Spleen (tissue), 11 donors: ENCODE data around the gene TCP10L. TPM values are rescaled to one million over a fixed set of nuclear protein-coding genes. Genes with fewer than 3 reads are reported as not detected.
"Not testable (repeated sequence)": the region's sequence is repeated elsewhere in the genome, so short reads cannot be mapped to it uniquely, and the experiment has no call there.

Experiments used
- DNase-seq: peaks from one replicate; pipeline ENCODE4 v3.0.0-alpha.2; 2020
- H3K27ac ChIP-seq, 8 donors: fragments of 200-600 bp; sonication (generic) in 7 of 8; 1 replicate in 4 of 8; 2 replicates in 4 of 8; pipeline versions ENCODE4 v1.5.0 to v1.8.0; 2016 to 2021; ENCODE audit warnings: inconsistent platforms in 4 of 8, mild to moderate bottlenecking in 4 of 8, moderate library complexity in 1 of 8
- H3K27me3 ChIP-seq, 7 donors: fragments of 200-600 bp; sonication (generic) in 6 of 7; replicated peaks in 1 of 7; 1 replicate in 4 of 7; 2 replicates in 3 of 7; pipeline versions ENCODE4 v1.5.0 to v1.8.0; 2016 to 2021; ENCODE audit warnings: inconsistent platforms in 3 of 7, mild to moderate bottlenecking in 1 of 7
- H3K36me3 ChIP-seq, 6 donors: fragments of 200-600 bp; sonication (generic) in 5 of 6; 1 replicate in 4 of 6; 2 replicates in 2 of 6; pipeline versions ENCODE4 v1.5.0 to v1.8.0; 2016 to 2021; ENCODE audit warnings: inconsistent platforms in 2 of 6
- H3K4me1 ChIP-seq, 6 donors: fragments of 200-600 bp; sonication (generic) in 5 of 6; 1 replicate in 3 of 6; 2 replicates in 3 of 6; pipeline versions ENCODE4 v1.5.0 to v1.8.0; 2016 to 2021; ENCODE audit warnings: inconsistent platforms in 3 of 6
- H3K4me3 ChIP-seq, 8 donors: fragments of 200-600 bp; sonication (generic) in 7 of 8; 1 replicate in 4 of 8; 2 replicates in 4 of 8; pipeline versions ENCODE4 v1.5.0 to v1.8.0; 2016 to 2021; ENCODE audit warnings: inconsistent platforms in 4 of 8, mild to moderate bottlenecking in 4 of 8, moderate library complexity in 2 of 8
- H3K9me3 ChIP-seq, 8 donors: fragments of 200-600 bp; sonication (generic) in 7 of 8; 1 replicate in 4 of 8; 2 replicates in 4 of 8; pipeline versions ENCODE4 v1.5.0 to v1.8.0; 2016 to 2021; ENCODE audit warnings: inconsistent platforms in 4 of 8
- CTCF ChIP-seq, 11 experiments: fragments of 200-600 bp in 7 of 11; fragments of 450-650 bp in 4 of 11; sonication (generic) in 4 of 11; IDR thresholded peaks in 8 of 11; conservative IDR thresholded peaks in 3 of 11; 1 replicate in 7 of 11; 2 replicates in 4 of 11; pipeline versions ENCODE4 v1.4.0 to v1.8.0; 2016 to 2021; ENCODE audit warnings: antibody characterized with exemption in 11 of 11, inconsistent platforms in 4 of 11, mild to moderate bottlenecking in 1 of 11
- POLR2A ChIP-seq, 3 donors: fragments of 450-650 bp; IDR thresholded peaks; one replicate each; pipeline ENCODE4 v1.5.1; 2017; ENCODE audit warnings: antibody characterized with exemption in 3 of 3, mild to moderate bottlenecking in 1 of 3
- POLR2AphosphoS5 ChIP-seq, 3 donors: sonication (generic); formaldehyde crosslinking; IDR thresholded peaks; one replicate each; pipeline ENCODE4 v1.5.1; 2017; ENCODE audit warnings: antibody characterized with exemption in 3 of 3
- WGBS, 5 donors: extraction: QIAGEN DNeasy Blood & Tissue Kit in 3 of 5; methylation state at CpG; one replicate each; pipeline versions ENCODE4 v1.1.5 to v1.1.7; 2013 to 2018; 5-methylcytosine and 5-hydroxymethylcytosine counted together
- intact Hi-C: fragments of 100-400 bp; cut with DNase I; formaldehyde crosslinking; loops from one replicate; pipeline ENCODE4 v1.15.0; 2023; ENCODE audit warnings: low total_unique reads
- polyA plus RNA-seq, 3 donors: library from polyadenylated mRNA; stranded (reverse); fragments of 200-250 nt; gene quantifications; one replicate each; pipeline ENCODE4 v1.2.1, GENCODE V29; 2013
- total RNA-seq, 7 donors: library from RNA; depleted of rRNA in 3 of 7; stranded (reverse); fragments of >200 nt in 3 of 7; fragmentation: NEBNext Ultra II Directional in 4 of 7; extraction: Animal tissue kit (Norgen Biotek cat#: 25700) in 4 of 7; gene quantifications; one replicate each; pipeline versions ENCODE4 v1.1.0 to v1.2.1, GENCODE V29; 2016 to 2021
- donor health status: healthy with polysubstance abuse.
- donor health status: DM: no; HTN: no; CAD: no; lungs with moderate emphysema.
- donor health status: DM: no; HTN: no; CAD: no.
- donor health status: Bipolar disorder and iron deficiency.
- donor health status: healthy.
- donor health status: DM: no; HTN: no; CAD: no.
- donor health status: DM: yes; HTN: yes; CAD: no.

Gene TCP10L
- total and polyA plus RNA-seq, 10 donors: 0.42 to 1.6 (median 0.64) TPM; not detected in 2

- H3K36me3 ChIP-seq: no peaks in the 10 kb centered on the region
- peaks cover 5 to 20% (median 13%) of the 10 kb centered on the region in 6 donors for H3K4me1 ChIP-seq
- WGBS, 5 donors: 80 to 94% (median 85%) methylated on average over 2 of the region's 2 CpGs
- H3K4me3 ChIP-seq: no peak overlapping the region
- no peak for TF ChIP-seq POLR2A (IDR thresholded peaks at IDR 0.05)
- no peak for TF ChIP-seq POLR2AphosphoS5 (IDR thresholded peaks at IDR 0.05)
- TF ChIP-seq CTCF (IDR thresholded peaks at IDR 0.05 in 8 of 11, conservative IDR thresholded peaks at IDR 0.05 in 3 of 11): no peak
- intact Hi-C loops: no loop called here
- DNase-seq: no peak
- H3K27ac ChIP-seq: no peak overlapping the region
- peaks cover 0 to 16% (median 11%) of the 10 kb centered on the region in 8 donors for H3K9me3 ChIP-seq
- H3K27me3 ChIP-seq: peaks cover 0 to 10% (median 0%) of the 10 kb centered on the region in 7 donors
Measured at GRCh38 chr21:32565856-32566465, 19.4 kb downstream of the TCP10L start.

- no peak for DNase-seq
- intact Hi-C loops: no loop called here
- no peaks in the 10 kb centered on the region for H3K4me1 ChIP-seq
- H3K27me3 ChIP-seq: peaks cover 0 to 10% (median 0%) of the 10 kb centered on the region in 7 donors
- WGBS, 5 donors: 91 to 96% (median 93%) methylated on average over 2 of the region's 2 CpGs
- H3K9me3 ChIP-seq: peaks cover 0 to 16% (median 11%) of the 10 kb centered on the region in 8 donors
- TF ChIP-seq CTCF (IDR thresholded peaks at IDR 0.05 in 8 of 11, conservative IDR thresholded peaks at IDR 0.05 in 3 of 11): no peak
- no peak for TF ChIP-seq POLR2A (IDR thresholded peaks at IDR 0.05)
- TF ChIP-seq POLR2AphosphoS5 (IDR thresholded peaks at IDR 0.05): no peak
- no peaks in the 10 kb centered on the region for H3K36me3 ChIP-seq
- H3K27ac ChIP-seq: no peak overlapping the region
- H3K4me3 ChIP-seq: no peak overlapping the region
Measured at GRCh38 chr21:32562915-32563314, 22.4 kb downstream of the TCP10L start.

- WGBS, 5 donors: 56 to 67% (median 64%) methylated on average over 5 of the region's 5 CpGs
- Histone ChIP-seq H3K9me3 (peaks cover 0 to 16% (median 11%) of the 10 kb centered on the region in 8 donors), H3K4me3 (no peak overlapping the region), H3K4me1 (no peaks in the 10 kb centered on the region), H3K27me3 (peaks cover 0 to 7% (median 0%) of the 10 kb centered on the region in 7 donors), H3K27ac (peak overlapping the region in 1 of 8 donors; percentile 4), H3K36me3 (no peaks in the 10 kb centered on the region)
- DNase-seq: no peak
- intact Hi-C loops: no loop called here
- TF ChIP-seq CTCF (IDR thresholded peaks at IDR 0.05 in 8 of 11, conservative IDR thresholded peaks at IDR 0.05 in 3 of 11) (peak in 5 of 11 experiments; percentile 8 to 40 (median 13)), POLR2AphosphoS5 (IDR thresholded peaks at IDR 0.05) (no peak), POLR2A (IDR thresholded peaks at IDR 0.05) (no peak)
Measured at GRCh38 chr21:32562426-32562825, 22.9 kb downstream of the TCP10L start.

- H3K9me3 ChIP-seq: peaks cover 0 to 16% (median 11%) of the 10 kb centered on the region in 8 donors
- H3K4me1 ChIP-seq, H3K4me3 ChIP-seq, DNase-seq, intact Hi-C loops, H3K27me3 ChIP-seq, H3K27ac ChIP-seq, H3K36me3 ChIP-seq: not testable (repeated sequence)
- WGBS, 5 donors: 87 to 92% (median 92%) methylated on average over 1 of the region's 1 CpG
Measured at GRCh38 chr21:32561476-32561875, 23.8 kb downstream of the TCP10L start.
